EH (cell line): ENCODE results near the gene PSMC4.

ENCODE experiments used
- DNase-seq: peaks from one replicate; pipeline ENCODE4 v3.0.0-alpha.2; 2015; ENCODE audit warnings: low read depth

The PSMC4 gene

GRCh38 chr19:39993605-39994004 lies 22.6 kb downstream of the PSMC4 start:
- no peak for DNase-seq

GRCh38 chr19:39994361-39994760 lies 23.4 kb downstream of the PSMC4 start:
- DNase-seq: no peak

GRCh38 chr19:39995794-39996193 lies 24.8 kb downstream of the PSMC4 start:
- DNase-seq: no peak

GRCh38 chr19:39996218-39996810 lies 25.3 kb downstream of the PSMC4 start:
- peak; percentile 78 for DNase-seq

DNA sequence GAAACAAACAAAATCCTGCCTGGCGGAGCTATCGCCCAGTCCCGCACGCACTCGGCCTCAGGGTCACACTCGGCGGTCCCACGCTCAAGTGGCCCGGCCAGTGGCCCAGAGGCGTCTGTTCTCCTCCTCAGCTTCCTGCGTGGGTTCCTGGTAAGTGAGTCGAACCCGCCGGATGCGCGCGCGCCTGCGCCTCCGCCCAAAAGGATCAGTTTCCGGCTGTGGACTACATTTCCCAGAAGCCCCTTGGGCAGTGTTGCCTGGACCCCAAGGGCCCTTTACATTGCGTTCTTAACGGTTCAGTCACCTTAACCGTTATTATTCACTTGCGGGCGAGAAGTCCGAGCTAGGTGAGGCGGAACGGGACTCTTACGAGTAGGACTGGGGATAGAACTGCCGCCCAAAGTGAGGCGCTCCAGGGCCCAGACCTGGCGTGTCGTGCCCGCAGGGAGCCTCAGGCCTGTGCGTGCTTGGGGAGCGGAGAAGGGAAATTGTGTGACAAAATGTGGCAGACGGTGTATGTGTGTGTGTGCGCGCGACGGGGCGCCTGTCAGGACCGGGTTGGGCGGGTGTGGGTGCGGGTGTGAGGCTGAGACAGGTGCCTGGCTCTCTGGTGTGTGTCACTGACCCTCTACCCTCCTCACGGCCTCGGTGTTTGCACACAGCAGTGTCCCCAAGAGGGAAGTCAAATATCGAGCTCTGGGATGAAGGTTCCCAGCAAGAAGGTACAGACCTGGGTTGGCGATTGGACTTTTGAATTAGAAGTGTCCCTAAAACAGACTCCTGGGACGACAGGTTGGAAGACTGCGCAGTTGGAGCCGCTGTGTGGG lies 26.1 kb downstream of the PSMC4 start, which contains the start of gene ZNF546:
ZNF546 (plus strand) TSS at position 250 of the 827 bp plus-strand sequence. CDS start 1,267 bp downstream, outside the sequence.
- DNase-seq: peak; percentile 92

DNA sequence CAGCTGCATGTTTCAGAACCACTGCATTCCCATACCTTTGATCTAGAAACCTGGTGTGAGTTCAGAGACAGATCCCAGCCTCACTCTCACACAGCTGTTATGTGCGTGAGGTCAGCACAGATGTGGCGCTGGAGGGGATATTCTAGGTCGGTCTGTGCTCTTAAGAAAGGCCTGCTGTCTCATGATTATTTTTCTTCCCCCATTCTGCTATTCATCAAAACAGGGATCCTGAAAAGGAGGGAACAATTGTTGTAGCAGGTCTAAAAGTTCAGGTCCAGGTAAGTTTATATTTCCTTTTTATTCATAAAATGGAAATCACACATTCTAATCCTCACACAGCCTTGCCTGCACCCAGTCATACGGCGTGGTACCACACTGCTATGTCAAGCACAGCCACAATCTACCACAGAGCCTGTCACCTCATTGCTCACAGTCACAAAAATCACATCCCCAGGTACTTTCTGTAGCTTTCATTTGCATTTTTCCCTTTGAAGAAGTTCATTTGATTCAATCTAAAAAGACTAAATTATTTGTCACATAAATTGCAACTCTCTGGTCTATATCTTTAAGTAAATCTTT lies 26.8 kb downstream of the PSMC4 start:
- DNase-seq: peak; percentile 10

DNA sequence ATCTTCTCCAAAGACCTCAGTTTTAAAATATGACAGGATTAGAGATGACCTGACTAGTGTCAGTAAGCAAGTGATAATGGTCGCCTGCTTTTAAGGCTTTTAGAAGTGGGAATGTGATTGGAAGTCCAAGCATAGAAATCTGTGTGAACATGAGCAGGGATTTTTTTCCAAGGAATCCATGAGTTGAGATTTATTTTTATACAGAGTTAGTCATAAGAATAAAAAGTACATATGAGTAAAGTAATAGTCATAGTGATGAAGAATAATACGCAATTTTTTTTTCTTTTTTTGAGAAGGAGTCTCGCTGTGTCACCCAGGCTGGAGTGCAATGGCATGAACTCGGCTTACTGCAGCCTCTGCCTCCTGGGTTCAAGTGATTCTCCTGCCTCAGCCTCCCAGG lies 27.5 kb downstream of the PSMC4 start:
- DNase-seq: peak; percentile 43

GRCh38 chr19:40005691-40006272 lies 34.8 kb downstream of the PSMC4 start:
- no peak for DNase-seq

GRCh38 chr19:40006273-40006691 lies 35.3 kb downstream of the PSMC4 start:
- DNase-seq: peak; percentile 87

- no peak for DNase-seq
Observed at GRCh38 chr19:40009674-40010073, 38.7 kb downstream of the PSMC4 start.

DNA sequence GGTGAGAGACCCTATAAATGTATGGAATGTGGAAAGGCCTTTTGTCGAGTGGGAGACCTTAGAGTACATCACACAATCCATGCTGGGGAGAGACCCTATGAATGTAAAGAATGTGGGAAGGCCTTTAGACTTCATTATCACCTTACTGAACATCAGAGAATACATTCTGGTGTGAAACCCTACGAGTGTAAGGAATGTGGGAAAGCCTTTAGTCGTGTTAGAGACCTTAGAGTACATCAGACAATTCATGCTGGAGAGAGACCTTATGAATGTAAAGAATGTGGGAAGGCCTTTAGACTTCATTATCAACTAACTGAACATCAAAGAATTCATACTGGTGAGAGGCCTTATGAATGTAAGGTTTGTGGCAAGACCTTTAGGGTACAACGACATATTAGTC lies 43.0 kb downstream of the PSMC4 start:
- no peak for DNase-seq

GRCh38 chr19:40023969-40024368 lies 53.0 kb downstream of the PSMC4 start:
- DNase-seq: no peak

GRCh38 chr19:40025938-40026596 lies 55.1 kb downstream of the PSMC4 start:
- DNase-seq: no peak

GRCh38 chr19:40026597-40026970 lies 55.6 kb downstream of the PSMC4 start:
- no peak for DNase-seq
